GM18519 (cell line): ENCODE measurements around the gene AKAP6.

ENCODE experiments used
- ATAC-seq: cut with Tn5 transposase; IDR thresholded peaks from one replicate; pipeline ENCODE4 v1.9.1; 2021; ENCODE audit warnings: mild to moderate bottlenecking, moderate library complexity; ENCODE audit not compliant: unreplicated experiment, low FRiP score

AKAP6 gene

GRCh38 chr14:32331206-32331605 lies 2.1 kb downstream of the AKAP6 start:
- ATAC-seq = no peak

DNA sequence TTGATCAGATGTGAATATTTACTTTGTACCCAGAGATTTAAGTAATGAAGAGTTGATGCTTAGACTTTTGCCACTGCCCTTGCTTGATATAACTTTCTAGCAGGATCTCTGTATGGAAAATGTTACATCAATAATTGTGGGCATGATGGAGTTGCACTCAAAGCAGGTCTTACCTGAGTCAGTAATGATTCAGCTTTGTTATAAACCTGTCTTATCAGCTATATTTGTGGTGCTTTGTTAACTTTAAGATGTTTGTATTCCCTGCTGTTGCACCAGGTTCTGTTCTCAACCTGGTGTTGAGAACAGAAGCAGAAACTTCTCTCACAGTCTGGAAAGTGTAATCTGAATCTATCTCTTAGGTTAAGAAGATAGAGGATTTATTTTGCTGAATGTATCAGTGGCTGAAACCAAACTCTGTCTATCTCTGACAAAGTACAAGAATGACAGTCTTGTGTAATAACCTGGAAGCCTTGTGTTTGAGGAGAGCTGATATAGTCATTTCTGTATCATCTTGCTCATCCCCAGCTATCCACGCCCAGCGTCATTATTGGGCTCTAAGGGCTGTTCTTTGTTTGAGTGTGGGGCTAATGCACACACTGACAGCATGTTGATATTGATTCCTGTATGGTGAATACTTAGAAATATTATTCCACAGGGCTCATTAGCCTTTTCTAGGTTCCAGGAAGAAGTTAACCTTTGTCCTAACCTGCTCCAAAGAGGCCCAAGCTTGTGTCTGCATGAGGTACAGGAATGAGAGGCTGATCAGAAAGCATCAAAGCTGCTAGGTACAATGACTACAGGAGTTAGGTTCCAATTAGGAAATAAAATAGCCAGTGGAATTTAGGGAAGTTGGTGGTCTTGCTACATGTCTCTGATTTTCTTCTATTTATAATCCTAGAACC lies 3.6 kb downstream of the AKAP6 start:
- no peak for ATAC-seq

GRCh38 chr14:32336702-32337101 lies 7.6 kb downstream of the AKAP6 start:
- ATAC-seq = no peak

DNA sequence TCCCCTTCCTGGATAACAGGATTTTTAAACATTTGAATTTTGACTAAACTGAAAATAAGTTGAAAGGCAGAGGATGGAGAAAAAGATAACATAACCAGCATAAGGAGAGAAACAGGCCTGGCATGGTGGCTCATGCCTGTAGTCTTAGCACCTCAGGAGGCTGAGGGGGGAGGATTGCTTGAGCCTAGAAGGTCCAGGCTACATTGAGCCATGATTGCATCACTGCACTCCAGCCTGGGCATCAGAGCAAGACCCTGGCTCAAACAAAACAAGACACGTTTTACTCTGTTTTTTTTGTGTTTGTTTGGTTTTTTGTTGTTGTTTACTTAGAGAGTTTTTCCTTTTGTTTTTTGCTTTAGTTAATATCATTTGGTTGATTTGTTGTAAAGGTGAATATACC lies 8.7 kb downstream of the AKAP6 start:
- no peak for ATAC-seq

DNA sequence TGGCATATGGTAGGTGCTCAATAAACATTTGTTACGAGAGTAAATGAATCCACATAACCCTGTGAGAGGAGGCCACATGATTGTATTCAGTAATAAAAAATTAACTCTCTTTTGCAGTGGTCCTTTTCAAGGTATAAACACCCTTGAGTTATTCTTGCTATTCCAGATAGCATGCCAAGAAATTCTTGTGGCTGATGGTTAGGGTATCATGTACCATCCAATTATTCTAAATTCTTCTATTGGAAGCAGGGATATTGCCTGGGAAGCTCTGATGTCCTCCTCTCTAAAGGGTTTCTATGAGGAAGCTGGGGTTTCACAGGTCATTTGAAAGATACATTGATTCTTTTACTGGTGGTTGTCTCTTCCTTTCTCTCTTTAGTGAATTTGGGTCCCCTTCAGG lies 10.1 kb downstream of the AKAP6 start:
- no peak for ATAC-seq

- no peak for ATAC-seq
Observed at GRCh38 chr14:32341947-32342846, 13.1 kb downstream of the AKAP6 start.

DNA sequence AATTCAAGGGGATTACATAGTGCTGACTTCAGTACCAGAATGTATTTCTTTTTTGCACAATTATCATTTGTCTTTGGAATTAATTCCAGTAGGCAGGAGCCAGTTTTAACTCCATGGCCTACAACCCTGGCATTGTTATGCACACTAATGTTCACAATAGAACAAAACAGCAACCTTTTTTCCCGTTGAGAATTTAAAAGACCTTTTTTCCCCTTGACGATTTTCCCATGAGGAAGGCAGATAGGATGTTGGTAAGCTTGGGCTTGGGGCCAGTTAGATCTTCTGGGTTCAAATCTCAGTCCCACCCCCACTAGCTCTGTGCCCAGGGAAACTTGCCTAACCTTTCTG lies 13.7 kb downstream of the AKAP6 start:
- ATAC-seq = no peak

- no peak for ATAC-seq
Observed at GRCh38 chr14:32343926-32344430, 14.9 kb downstream of the AKAP6 start.

GRCh38 chr14:32345311-32345791 lies 16.3 kb downstream of the AKAP6 start:
- ATAC-seq = no peak

DNA sequence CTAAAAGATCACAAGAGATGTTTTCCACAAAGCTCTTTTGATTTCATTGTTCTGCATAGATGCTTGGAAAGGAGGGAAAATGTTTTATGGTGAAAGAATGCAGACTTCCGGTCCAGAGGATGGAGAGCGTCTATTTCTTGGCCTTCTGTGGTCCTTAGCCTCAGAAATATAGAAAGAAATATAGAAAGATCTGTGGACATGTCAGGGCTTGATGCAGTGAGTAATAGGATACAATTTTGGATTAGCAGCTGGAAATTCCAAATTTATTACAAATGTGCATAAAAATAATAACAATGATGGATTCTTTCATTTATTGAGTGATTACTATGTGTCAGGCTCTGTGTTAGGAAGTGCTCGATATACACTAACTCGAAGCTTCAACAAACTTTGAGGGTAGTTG lies 20.2 kb downstream of the AKAP6 start:
- ATAC-seq = no peak

DNA sequence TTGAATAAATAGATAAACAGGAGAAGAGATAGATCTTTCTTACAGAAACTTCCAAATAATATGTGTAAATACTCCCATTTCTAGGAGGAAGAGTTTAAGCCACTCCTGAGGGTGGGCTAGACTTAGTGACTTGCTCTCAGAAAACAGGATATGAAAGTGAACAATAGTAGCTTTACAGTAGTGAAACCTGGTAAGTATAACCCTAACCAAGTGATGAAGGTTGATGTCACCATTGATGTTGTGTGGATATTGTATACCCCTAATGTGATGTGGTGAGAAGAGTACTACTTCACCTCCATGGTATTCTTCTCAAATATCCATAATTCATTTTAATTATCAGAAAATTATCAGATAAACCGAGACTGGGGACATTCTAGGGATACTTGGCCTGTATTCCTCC lies 20.9 kb downstream of the AKAP6 start:
- ATAC-seq = peak; percentile 100

GRCh38 chr14:32352631-32353030 lies 23.5 kb downstream of the AKAP6 start:
- no peak for ATAC-seq

DNA sequence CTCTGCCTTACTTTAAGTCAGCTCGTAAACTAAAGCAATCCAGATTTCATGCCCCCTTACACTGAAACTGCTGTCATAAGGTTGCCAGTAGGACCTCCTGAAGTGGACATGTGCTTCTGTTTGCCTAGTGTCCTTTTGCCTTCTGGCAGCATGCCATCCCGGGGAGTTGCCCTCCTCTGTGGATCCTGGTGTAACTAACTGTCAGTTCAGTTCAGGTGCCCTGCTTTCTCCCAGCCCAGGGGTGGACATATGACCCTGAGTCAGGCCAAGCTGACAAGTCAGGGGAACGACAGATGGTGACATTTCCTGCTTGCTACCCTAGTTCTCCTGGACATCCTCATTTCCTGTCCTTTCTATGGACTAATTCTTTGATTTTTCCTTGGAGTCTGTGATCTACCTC lies 25.6 kb downstream of the AKAP6 start:
- ATAC-seq = no peak

DNA sequence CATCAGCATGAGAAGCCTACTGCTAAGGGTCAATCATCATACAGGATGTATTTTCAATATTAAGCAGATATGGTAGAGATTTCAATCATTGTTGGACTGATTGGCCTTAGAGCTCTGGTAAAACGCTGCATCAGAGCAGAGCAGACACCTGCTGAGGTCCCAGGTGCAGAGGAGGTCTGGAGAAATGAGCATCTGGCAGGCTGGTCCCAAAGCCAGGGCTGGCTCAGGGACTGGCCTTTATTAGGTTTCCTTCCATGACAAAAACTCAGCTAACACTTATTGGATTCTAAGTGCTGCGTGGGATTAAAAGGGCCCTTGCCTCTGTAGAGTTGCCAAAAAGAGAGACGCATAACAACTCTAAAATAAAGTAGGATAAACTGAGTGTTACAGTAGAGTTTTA lies 29.7 kb downstream of the AKAP6 start:
- ATAC-seq = no peak

- no peak for ATAC-seq
Observed at GRCh38 chr14:32361674-32362073, 32.6 kb downstream of the AKAP6 start.

DNA sequence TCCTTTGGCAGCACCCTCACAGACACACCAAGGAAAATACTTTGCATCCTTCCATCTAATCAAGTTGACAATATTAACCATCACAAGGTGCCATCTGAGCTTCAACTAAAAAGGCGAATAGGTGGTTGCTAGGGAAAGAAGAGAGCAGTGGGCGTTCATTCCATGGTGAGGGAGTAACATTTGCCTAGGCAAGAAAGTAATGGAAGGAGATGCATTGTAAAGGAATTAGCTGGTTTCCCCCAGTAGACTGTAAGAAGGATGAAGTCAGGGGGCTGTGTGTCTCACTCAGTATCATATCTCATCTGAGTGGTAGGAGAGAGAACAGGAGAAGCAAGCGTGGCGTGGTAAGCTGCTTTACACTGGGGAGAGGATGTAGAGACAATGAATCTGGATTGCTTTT lies 34.7 kb downstream of the AKAP6 start:
- no peak for ATAC-seq

- no peak for ATAC-seq
Observed at GRCh38 chr14:32364941-32365340, 35.8 kb downstream of the AKAP6 start.

DNA sequence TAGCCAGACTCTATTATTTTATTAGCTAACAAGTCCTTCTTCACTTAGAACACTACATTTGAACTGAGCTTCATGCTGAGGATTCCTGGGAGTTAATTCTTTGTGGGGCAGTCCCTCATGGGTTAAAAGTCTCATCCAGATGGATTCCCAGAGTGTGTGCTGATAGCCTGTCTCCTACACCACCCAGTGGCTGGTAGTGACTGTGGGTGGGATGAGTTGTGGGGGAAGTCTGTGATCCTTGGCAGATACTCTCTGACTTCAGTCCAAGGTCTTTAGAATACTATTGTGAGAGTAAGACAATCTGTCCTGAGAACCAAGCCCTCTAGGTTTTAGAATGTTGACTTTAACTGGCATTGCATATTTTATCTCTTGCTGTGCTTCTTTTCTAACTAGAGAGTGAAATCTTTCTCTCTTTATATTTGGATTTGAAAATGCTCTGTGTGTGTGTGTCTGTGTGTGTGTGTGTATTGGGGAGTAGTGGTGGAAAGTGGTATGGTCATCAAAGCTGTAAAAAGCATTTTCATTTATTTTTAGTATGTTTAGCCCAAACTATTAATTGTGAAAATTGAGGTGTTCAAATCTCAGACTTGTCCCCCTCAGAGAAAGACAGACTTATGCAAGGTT lies 37.3 kb downstream of the AKAP6 start:
- ATAC-seq = no peak

- no peak for ATAC-seq
Observed at GRCh38 chr14:32366986-32367385, 37.9 kb downstream of the AKAP6 start.

DNA sequence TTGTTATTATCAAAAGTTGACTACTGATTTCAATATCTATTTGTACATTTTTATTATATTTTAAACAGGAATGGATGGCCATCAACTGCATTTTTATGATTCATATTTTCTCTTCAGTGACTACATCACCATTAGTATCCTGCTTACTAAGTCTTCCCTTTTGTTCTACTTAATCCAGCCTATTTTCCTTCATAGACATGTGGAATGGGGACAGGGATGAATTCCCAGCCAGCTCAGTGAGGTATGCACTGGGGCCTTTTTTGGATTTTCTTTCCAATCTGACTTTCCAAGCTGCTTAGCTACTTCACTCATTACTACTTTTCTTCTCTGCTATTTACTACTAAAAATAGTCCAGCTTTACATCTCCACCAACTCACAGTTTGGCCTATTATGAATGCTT lies 38.4 kb downstream of the AKAP6 start:
- no peak for ATAC-seq

DNA sequence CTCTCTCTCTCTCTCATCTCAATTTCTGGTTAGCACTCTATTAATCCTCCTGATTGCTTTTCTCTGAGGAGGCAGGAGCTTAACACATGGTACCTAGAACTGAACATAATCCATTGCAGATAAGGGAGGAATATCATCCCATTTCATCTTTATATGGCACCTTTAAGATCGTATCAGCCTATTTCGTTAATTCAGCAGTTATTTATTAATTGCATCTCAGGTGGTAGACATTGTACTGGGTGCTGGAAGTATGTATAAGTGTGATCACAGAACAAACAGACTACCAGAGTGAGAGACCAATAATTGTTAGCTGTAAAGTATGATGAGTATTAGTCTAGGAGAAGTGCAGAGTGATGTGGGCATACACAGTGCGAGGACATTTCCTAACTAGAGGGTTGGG lies 39.0 kb downstream of the AKAP6 start:
- ATAC-seq = no peak
